ENCODE measurements around the gene INTS12. TPM values are rescaled to one million over a fixed set of nuclear protein-coding genes. Genes with fewer than 3 reads are reported as not detected.
A peak's percentile ranks its signal among the peaks of the same experiment; 100 is the strongest.

The INTS12 gene
- total and polyA plus RNA-seq, 7 donors = 17.7 to 38.8 (median 27.7) TPM

GRCh38 chr4:105686571-105686970, 21.9 kb downstream of the INTS12 start:
- no peak overlapping the region for H3K27ac ChIP-seq
- no peaks in the 10 kb centered on the region for H3K9me3 ChIP-seq
- H3K4me3 ChIP-seq = no peak overlapping the region
- ATAC-seq (no peak), DNase-seq (no peak)
- no peak for TF ChIP-seq CTCF (IDR thresholded peaks at IDR 0.05)
- 50 to 75% (median 57%) methylated on average over 2 of the region's 2 CpGs for WGBS, 3 donors
- H3K27me3 ChIP-seq (ENCODE audit: insufficient read depth in 3 of 3, low read length in 2 of 3) = no peaks in the 10 kb centered on the region
- intact Hi-C loops (cut with DNase I) = no loop called here
- H3K4me1 ChIP-seq = no peaks in the 10 kb centered on the region
- peaks cover 4 to 95% of the 10 kb centered on the region in 2 donors for H3K36me3 ChIP-seq (ENCODE audit: insufficient read depth in 1 of 2, low read depth in 1 of 2)

- H3K36me3 ChIP-seq (ENCODE audit: insufficient read depth in 1 of 2, low read depth in 1 of 2) = peaks cover 4 to 64% of the 10 kb centered on the region in 2 donors
- no peak overlapping the region for H3K27ac ChIP-seq
- H3K4me3 ChIP-seq = no peak overlapping the region
- intact Hi-C loops (cut with DNase I) = no loop called here
- TF ChIP-seq CTCF (IDR thresholded peaks at IDR 0.05) = no peak
- ATAC-seq (no peak), DNase-seq (no peak)
- WGBS, 3 donors = 78 to 93% (median 92%) methylated on average over 4 of the region's 4 CpGs
- H3K27me3 ChIP-seq (ENCODE audit: insufficient read depth in 3 of 3, low read length in 2 of 3) = no peaks in the 10 kb centered on the region
- peaks cover 4% of the 10 kb centered on the region for H3K4me1 ChIP-seq
- H3K9me3 ChIP-seq = no peaks in the 10 kb centered on the region
Measured at GRCh38 chr4:105683038-105683437, 25.5 kb downstream of the INTS12 start.

GRCh38 chr4:105679186-105679585, 29.3 kb downstream of the INTS12 start:
- intact Hi-C loops (cut with DNase I) = no loop called here

GRCh38 chr4:105677709-105678108, 30.8 kb downstream of the INTS12 start:
- H3K36me3 ChIP-seq (ENCODE audit: insufficient read depth in 1 of 2, low read depth in 1 of 2) = peaks cover 0 to 13% of the 10 kb centered on the region in 2 donors
- DNase-seq (no peak), ATAC-seq (no peak)
- no peaks in the 10 kb centered on the region for H3K9me3 ChIP-seq
- no peak overlapping the region for H3K27ac ChIP-seq
- TF ChIP-seq CTCF (IDR thresholded peaks at IDR 0.05) = no peak
- intact Hi-C loops (cut with DNase I) = no loop called here
- no peak overlapping the region for H3K4me3 ChIP-seq
- H3K4me1 ChIP-seq = peaks cover 4% of the 10 kb centered on the region
- WGBS, 3 donors = 42 to 58% (median 53%) methylated on average over 2 of the region's 2 CpGs
- no peaks in the 10 kb centered on the region for H3K27me3 ChIP-seq (ENCODE audit: insufficient read depth in 3 of 3, low read length in 2 of 3)

More at GRCh38 chr4:105679186-105679585, 29.3 kb downstream of the INTS12 start:
- Histone ChIP-seq H3K9me3 (no peaks in the 10 kb centered on the region), H3K27ac (no peak overlapping the region), H3K36me3 (ENCODE audit: insufficient read depth in 1 of 2, low read depth in 1 of 2) (peaks cover 4 to 28% of the 10 kb centered on the region in 2 donors), H3K4me3 (no peak overlapping the region), H3K27me3 (ENCODE audit: insufficient read depth in 3 of 3, low read length in 2 of 3) (no peaks in the 10 kb centered on the region), H3K4me1 (peaks cover 4% of the 10 kb centered on the region)
- no peak for TF ChIP-seq CTCF (IDR thresholded peaks at IDR 0.05)
- 29 to 40% (median 37%) methylated on average over 2 of the region's 2 CpGs for WGBS, 3 donors
- no peak for DNase-seq
- ATAC-seq = peak; percentile 40 to 64 (median 53)

- 78 to 87% (median 85%) methylated on average over 1 of the region's 1 CpG for WGBS, 3 donors
- TF ChIP-seq CTCF (IDR thresholded peaks at IDR 0.05) = no peak
Measured at GRCh38 chr4:105674011-105674410, 34.5 kb downstream of the INTS12 start.

More at GRCh38 chr4:105674011-105674410, 34.5 kb downstream of the INTS12 start:
- Histone ChIP-seq H3K27me3 (ENCODE audit: insufficient read depth in 3 of 3, low read length in 2 of 3) (no peaks in the 10 kb centered on the region), H3K4me3 (no peak overlapping the region), H3K27ac (no peak overlapping the region), H3K36me3 (ENCODE audit: insufficient read depth in 1 of 2, low read depth in 1 of 2) (no peaks in the 10 kb centered on the region), H3K9me3 (no peaks in the 10 kb centered on the region), H3K4me1 (no peaks in the 10 kb centered on the region)
- intact Hi-C loops (cut with DNase I) = no loop called here
- no peak for ATAC-seq
- DNase-seq = no peak

All from psoas muscle (tissue), 8 donors.